Subcutaneous adipose tissue (tissue), 4 donors: ENCODE data around the gene GATA1. TPM values are rescaled to one million over a fixed set of nuclear protein-coding genes. Genes with fewer than 3 reads are reported as not detected.

Experiments
- total RNA-seq, 4 donors: library from RNA; depleted of rRNA; stranded (reverse); fragments of >200 nt; gene quantifications; one replicate each; pipeline ENCODE4 v1.1.0, GENCODE V29; 2016
- TF ChIP-seq, protein P1 (sequence below): fragments of 450-650 bp; IDR thresholded peaks from one replicate; pipeline ENCODE4 v1.5.1; 2016; ENCODE audit warnings: low read depth, mild to moderate bottlenecking, control low read depth, antibody characterized with exemption, moderate library complexity

GATA1 gene
- total RNA-seq, 4 donors from 2014 or later, result 0.34 to 0.44 TPM; not detected in 2

DNA sequence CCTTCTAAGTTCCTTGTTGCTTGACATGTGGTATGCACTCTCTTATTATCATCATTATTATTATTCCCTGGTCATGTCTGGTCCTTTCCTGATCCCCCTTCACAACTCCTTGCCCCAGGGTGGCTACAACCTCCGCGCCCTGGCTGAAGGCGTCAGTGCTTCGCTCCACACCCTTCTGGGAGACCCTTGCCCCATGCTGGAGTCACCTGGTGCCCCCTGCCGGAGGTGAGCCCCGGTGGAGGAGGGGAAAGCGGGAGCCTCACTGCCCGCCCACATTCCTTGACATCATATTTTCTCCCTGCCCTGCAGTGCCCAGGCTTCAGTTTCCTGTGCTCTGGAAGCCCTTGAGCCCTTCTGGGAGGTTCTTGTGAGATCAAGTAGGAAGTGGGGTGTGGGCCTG, 28.9 kb downstream of the GATA1 start:
- TF ChIP-seq, protein P1, sequence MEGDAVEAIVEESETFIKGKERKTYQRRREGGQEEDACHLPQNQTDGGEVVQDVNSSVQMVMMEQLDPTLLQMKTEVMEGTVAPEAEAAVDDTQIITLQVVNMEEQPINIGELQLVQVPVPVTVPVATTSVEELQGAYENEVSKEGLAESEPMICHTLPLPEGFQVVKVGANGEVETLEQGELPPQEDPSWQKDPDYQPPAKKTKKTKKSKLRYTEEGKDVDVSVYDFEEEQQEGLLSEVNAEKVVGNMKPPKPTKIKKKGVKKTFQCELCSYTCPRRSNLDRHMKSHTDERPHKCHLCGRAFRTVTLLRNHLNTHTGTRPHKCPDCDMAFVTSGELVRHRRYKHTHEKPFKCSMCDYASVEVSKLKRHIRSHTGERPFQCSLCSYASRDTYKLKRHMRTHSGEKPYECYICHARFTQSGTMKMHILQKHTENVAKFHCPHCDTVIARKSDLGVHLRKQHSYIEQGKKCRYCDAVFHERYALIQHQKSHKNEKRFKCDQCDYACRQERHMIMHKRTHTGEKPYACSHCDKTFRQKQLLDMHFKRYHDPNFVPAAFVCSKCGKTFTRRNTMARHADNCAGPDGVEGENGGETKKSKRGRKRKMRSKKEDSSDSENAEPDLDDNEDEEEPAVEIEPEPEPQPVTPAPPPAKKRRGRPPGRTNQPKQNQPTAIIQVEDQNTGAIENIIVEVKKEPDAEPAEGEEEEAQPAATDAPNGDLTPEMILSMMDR, result no peak

- TF ChIP-seq, protein P1, result no peak
Measured at GRCh38 chrX:48816014-48816810, 29.8 kb downstream of the GATA1 start.

DNA sequence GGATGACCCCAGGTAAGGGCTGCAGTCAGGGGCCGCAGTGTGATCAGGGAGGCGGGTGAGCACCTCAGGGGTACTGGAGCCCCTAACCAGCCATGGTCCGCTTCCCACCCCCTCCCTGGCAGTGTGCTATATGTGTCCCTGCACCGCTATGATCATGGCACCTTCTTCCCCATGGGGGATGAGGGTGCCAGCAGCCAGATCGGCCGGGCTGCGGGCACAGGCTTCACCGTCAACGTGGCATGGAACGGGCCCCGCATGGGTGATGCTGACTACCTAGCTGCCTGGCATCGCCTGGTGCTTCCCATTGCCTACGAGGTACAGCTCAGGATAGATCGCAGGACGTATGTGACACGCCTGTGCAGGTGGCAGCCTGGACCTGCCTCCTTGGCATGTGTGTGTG, 31.7 kb downstream of the GATA1 start:
- TF ChIP-seq, protein P1, result no peak

DNA sequence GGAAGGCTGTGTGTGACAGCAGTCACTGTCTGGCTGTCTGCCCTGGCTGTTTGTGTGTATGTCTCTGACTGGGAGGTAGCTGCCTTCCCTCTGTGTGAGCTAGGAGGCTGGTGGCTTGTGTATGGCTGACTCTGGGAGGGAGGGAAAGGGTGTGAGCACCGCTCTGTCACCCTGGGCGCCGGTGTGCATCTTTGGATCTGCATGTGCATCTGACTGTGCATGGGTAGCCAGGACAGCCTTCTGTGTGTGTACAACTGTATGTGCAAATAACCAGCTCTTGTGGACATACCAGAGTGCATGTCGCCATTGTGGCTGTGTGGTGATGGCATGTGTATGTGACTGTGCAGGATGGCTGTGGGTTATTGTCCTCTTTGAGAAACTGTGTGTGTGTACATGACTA, 32.5 kb downstream of the GATA1 start:
- TF ChIP-seq, protein P1, result no peak

DNA sequence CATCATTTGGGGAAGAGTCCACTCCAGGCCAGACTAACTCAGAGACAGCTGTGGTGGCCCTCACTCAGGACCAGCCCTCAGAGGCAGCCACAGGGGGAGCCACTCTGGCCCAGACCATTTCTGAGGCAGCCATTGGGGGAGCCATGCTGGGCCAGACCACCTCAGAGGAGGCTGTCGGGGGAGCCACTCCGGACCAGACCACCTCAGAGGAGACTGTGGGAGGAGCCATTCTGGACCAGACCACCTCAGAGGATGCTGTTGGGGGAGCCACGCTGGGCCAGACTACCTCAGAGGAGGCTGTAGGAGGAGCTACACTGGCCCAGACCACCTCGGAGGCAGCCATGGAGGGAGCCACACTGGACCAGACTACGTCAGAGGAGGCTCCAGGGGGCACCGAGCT, 36.7 kb downstream of the GATA1 start:
- TF ChIP-seq, protein P1, result no peak

DNA sequence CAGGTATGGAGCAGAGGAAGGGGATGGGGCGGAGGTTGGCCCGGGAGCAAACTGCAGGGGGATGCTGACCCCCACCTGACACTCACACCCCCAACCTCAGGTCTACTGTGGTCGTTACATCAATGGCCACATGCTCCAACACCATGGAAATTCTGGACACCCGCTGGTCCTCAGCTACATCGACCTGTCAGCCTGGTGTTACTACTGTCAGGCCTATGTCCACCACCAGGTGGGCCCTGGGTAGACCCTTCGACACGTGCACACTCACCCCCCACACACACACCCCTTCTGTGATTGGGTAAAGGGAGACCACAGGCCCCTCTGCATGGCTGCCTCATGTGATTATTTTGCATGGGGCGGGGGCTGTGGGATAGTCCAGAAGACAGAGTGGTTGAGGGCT, 37.7 kb downstream of the GATA1 start:
- TF ChIP-seq, protein P1, result no peak

DNA sequence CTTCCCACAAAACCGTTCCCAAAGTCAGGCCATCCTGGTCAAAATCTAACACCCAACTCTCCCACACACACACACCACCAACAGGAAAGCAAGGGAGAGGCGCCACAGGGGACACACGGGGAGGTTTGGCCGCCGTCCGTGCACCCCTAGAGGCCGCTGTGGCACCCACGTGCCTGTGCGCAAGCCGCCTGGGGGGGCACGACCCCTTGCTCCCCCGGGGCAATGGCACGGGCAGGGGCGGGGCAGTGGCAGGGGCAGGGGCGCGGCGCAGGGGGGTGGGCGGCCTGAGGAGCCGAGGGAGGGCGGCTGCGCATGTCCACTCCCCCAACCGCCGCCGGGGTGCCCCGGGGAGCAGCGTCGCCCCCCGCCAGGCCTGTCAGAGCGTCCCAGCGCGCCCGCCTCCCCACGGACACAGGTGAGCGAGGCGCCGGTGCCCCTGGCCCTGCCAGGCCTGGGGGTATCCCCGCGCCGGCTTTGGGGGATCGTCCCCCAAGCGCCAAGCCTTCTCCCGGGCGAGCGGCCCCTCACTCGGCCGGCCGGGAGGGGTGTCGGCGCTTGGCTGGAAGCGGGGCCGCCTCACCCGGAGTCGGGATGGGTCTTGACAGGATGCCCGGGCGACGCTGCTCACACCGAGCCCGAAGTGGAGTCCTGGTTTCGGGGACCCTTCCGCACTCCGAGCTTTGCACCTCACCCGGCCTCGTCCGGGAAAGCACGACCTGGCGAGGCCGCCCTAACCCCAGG, 39.9 kb downstream of the GATA1 start, which contains the start of gene ERAS:
TSS of gene ERAS (plus strand) at position 379 of the 741 bp plus-strand sequence. CDS start 2,611 bp downstream, outside the sequence.
- TF ChIP-seq, protein P1, result no peak
